Adrenal gland (tissue), 5 donors: ENCODE results near the gene HOXC9.

Experiments used
- POLR2A ChIP-seq, 2 donors: fragments of 450-650 bp; IDR thresholded peaks; one replicate each; pipeline ENCODE4 v1.6.1; 2017; ENCODE audit warnings: antibody characterized with exemption in 2 of 2, mild to moderate bottlenecking in 2 of 2, moderate library complexity in 1 of 2
- TF ChIP-seq, protein P1 (sequence below), 6 experiments: fragments of 450-650 bp in 4 of 6; fragments of 200-600 bp in 2 of 6; sonication (generic) in 1 of 6; IDR thresholded peaks; 1 replicate in 5 of 6; 2 replicates in 1 of 6; pipeline versions ENCODE4 v1.5.1 to v1.8.0; 2016 to 2021; ENCODE audit warnings: antibody characterized with exemption in 6 of 6, mild to moderate bottlenecking in 2 of 6, moderate library complexity in 1 of 6
- donor health status: DM: no; HTN: no; CAD: no.

DNA sequence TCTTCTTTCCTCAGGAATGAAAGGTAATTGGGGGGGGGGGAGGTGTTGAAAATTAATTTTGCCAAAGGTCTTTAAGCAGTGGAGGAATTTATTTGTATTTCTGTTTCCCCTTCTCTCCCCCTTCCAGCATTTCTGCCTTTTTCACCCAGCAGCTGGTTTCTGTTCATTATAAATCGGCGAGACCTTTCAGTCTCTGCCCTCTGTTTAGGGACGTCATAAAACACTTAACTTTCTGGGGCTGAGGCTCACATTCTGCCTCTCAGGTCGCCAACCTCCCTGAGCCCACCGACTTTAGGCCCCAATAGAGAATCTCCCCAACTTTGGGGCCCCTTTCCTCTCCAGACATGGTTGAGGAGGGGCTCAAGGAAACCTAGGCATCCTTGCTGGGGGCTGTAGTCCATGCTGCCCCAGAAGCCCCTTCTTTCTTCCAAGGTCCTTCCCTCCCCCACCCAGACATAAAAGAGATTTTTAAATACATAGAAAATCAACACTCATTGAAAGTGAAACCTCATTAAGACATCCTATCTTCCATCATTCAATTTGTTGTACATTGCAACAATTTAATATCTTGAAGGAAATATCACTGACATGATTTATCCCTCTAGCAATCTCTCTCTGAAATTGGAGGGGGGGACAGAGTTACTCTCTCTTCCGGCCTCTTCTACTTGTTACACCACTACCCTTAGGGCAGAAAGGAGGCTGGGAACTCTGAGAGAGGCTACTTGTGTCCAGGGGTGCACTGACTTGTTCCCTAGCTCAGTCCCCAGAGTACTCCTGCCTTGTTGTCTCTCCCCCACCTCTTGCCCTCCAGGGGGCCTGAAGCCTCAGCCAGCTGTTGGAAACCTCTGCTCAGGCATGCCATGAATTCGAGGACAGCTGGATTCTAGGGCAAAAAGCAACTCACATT, 25.8 kb downstream of the HOXC9 start:
- TF ChIP-seq, protein P1, sequence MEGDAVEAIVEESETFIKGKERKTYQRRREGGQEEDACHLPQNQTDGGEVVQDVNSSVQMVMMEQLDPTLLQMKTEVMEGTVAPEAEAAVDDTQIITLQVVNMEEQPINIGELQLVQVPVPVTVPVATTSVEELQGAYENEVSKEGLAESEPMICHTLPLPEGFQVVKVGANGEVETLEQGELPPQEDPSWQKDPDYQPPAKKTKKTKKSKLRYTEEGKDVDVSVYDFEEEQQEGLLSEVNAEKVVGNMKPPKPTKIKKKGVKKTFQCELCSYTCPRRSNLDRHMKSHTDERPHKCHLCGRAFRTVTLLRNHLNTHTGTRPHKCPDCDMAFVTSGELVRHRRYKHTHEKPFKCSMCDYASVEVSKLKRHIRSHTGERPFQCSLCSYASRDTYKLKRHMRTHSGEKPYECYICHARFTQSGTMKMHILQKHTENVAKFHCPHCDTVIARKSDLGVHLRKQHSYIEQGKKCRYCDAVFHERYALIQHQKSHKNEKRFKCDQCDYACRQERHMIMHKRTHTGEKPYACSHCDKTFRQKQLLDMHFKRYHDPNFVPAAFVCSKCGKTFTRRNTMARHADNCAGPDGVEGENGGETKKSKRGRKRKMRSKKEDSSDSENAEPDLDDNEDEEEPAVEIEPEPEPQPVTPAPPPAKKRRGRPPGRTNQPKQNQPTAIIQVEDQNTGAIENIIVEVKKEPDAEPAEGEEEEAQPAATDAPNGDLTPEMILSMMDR (IDR thresholded peaks at IDR 0.05) = no peak
- no peak for TF ChIP-seq POLR2A (IDR thresholded peaks at IDR 0.05)
